ENCODE data around the gene ZHX3. TPM values are rescaled to one million over a fixed set of nuclear protein-coding genes. Genes with fewer than 3 reads are reported as not detected.
A peak's percentile ranks its signal among the peaks of the same experiment; 100 is the strongest.

The ZHX3 gene
- total and polyA plus RNA-seq, 11 donors = 10.9 to 43.9 (median 32.3) TPM

- Histone ChIP-seq H3K4me1 (peaks cover 0 to 44% (median 27%) of the 10 kb centered on the region in 12 donors), H3K27ac (no peak overlapping the region), H3K36me3 (no peaks in the 10 kb centered on the region), H3K9me3 (no peaks in the 10 kb centered on the region), H3K4me3 (no peak overlapping the region), H3K27me3 (no peaks in the 10 kb centered on the region)
- intact Hi-C loops (cut with DNase I) = no loop called here
- ATAC-seq (peak in 1 of 4 donors; percentile 12), DNase-seq (no peak)
- 53 to 75% (median 66%) methylated on average over 1 of the region's 1 CpG for WGBS, 4 donors
- TF ChIP-seq CTCF (IDR thresholded peaks at IDR 0.05) (no peak), POLR2A (IDR thresholded peaks at IDR 0.05) (no peak)
Observed at GRCh38 chr20:41225091-41225490, 92.4 kb downstream of the ZHX3 start.

- Histone ChIP-seq H3K4me3 (no peak overlapping the region), H3K27me3 (no peaks in the 10 kb centered on the region), H3K36me3 (no peaks in the 10 kb centered on the region), H3K4me1 (peaks cover 0 to 36% (median 25%) of the 10 kb centered on the region in 12 donors), H3K9me3 (no peaks in the 10 kb centered on the region), H3K27ac (no peak overlapping the region)
- TF ChIP-seq CTCF (IDR thresholded peaks at IDR 0.05) (no peak), POLR2A (IDR thresholded peaks at IDR 0.05) (no peak)
- whole genome bisulfite sequencing, 4 donors = 89 to 97% (median 95%) methylated on average over 1 of the region's 1 CpG
- ATAC-seq (no peak), DNase-seq (no peak)
- intact Hi-C loops (cut with DNase I) = no loop called here
Observed at GRCh38 chr20:41224281-41224680, 93.2 kb downstream of the ZHX3 start.

GRCh38 chr20:41223112-41223511, 94.4 kb downstream of the ZHX3 start:
- intact Hi-C loops (cut with DNase I) = no loop called here
- Histone ChIP-seq H3K4me3 (no peak overlapping the region), H3K4me1 (peaks cover 0 to 31% (median 16%) of the 10 kb centered on the region in 12 donors), H3K27me3 (no peaks in the 10 kb centered on the region), H3K36me3 (no peaks in the 10 kb centered on the region), H3K9me3 (no peaks in the 10 kb centered on the region), H3K27ac (peak overlapping the region in 7 of 12 donors; percentile 3 to 58 (median 14))
- TF ChIP-seq POLR2A (IDR thresholded peaks at IDR 0.05) (no peak), CTCF (IDR thresholded peaks at IDR 0.05) (no peak)
- DNase-seq (no peak), ATAC-seq (no peak)

- intact Hi-C loops (cut with DNase I) = no loop called here
- Histone ChIP-seq H3K36me3 (no peaks in the 10 kb centered on the region), H3K9me3 (no peaks in the 10 kb centered on the region), H3K27ac (peak overlapping the region in 8 of 12 donors; percentile 8 to 58 (median 37)), H3K4me1 (peaks cover 0 to 33% (median 14%) of the 10 kb centered on the region in 12 donors), H3K4me3 (no peak overlapping the region), H3K27me3 (no peaks in the 10 kb centered on the region)
- DNase-seq (no peak), ATAC-seq (peak in 2 of 4 donors; percentile 13 to 25)
- no peak for TF ChIP-seq POLR2A (IDR thresholded peaks at IDR 0.05)
Observed at GRCh38 chr20:41222703-41223102, 94.8 kb downstream of the ZHX3 start.

- intact Hi-C loops (cut with DNase I) = no loop called here
- Histone ChIP-seq H3K4me3 (no peak overlapping the region), H3K4me1 (peaks cover 0 to 33% (median 14%) of the 10 kb centered on the region in 12 donors), H3K27me3 (no peaks in the 10 kb centered on the region), H3K9me3 (no peaks in the 10 kb centered on the region), H3K36me3 (no peaks in the 10 kb centered on the region), H3K27ac (peak overlapping the region in 7 of 12 donors; percentile 8 to 58 (median 43))
- ATAC-seq = no peak
- WGBS, 4 donors = 94 to 100% (median 99%) methylated on average over 1 of the region's 1 CpG
- no peak for DNase-seq
- TF ChIP-seq CTCF (IDR thresholded peaks at IDR 0.05) = no peak
Observed at GRCh38 chr20:41222296-41222695, 95.2 kb downstream of the ZHX3 start.

Measured in heart left ventricle (tissue), 16 donors.